Spleen (tissue), 7 donors: ENCODE measurements around the gene SLC35F6.

Source experiments
- POLR2AphosphoS5 ChIP-seq, 3 donors: sonication (generic); formaldehyde crosslinking; IDR thresholded peaks; one replicate each; pipeline ENCODE4 v1.5.1; 2017; ENCODE audit warnings: antibody characterized with exemption in 3 of 3
- TF ChIP-seq, protein P1 (sequence below), 11 experiments: fragments of 200-600 bp in 7 of 11; fragments of 450-650 bp in 4 of 11; sonication (generic) in 4 of 11; IDR thresholded peaks in 8 of 11; conservative IDR thresholded peaks in 3 of 11; 1 replicate in 7 of 11; 2 replicates in 4 of 11; pipeline versions ENCODE4 v1.4.0 to v1.8.0; 2016 to 2021; ENCODE audit warnings: antibody characterized with exemption in 11 of 11, inconsistent platforms in 4 of 11, mild to moderate bottlenecking in 1 of 11
- donor health status: DM: no; HTN: no; CAD: no; lungs with moderate emphysema.
- donor health status: DM: no; HTN: no; CAD: no.
- donor health status: DM: no; HTN: no; CAD: no.

DNA sequence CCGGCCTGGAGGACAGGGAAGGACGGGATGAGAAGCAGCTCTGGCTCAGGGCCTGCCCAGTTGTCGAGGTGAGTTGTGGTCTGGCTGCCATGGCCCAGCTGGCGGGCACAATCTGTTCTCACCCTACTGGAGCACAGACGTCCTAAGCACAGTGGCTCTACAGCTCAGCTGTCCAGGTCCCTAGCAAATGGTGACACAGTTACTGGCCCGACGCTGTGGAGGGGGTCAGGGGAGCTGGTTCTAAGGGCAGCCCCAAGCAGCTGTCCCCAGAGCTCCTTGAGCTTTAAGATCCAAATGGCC is 38.6 kb upstream of the SLC35F6 start:
- TF ChIP-seq, protein P1, sequence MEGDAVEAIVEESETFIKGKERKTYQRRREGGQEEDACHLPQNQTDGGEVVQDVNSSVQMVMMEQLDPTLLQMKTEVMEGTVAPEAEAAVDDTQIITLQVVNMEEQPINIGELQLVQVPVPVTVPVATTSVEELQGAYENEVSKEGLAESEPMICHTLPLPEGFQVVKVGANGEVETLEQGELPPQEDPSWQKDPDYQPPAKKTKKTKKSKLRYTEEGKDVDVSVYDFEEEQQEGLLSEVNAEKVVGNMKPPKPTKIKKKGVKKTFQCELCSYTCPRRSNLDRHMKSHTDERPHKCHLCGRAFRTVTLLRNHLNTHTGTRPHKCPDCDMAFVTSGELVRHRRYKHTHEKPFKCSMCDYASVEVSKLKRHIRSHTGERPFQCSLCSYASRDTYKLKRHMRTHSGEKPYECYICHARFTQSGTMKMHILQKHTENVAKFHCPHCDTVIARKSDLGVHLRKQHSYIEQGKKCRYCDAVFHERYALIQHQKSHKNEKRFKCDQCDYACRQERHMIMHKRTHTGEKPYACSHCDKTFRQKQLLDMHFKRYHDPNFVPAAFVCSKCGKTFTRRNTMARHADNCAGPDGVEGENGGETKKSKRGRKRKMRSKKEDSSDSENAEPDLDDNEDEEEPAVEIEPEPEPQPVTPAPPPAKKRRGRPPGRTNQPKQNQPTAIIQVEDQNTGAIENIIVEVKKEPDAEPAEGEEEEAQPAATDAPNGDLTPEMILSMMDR (IDR thresholded peaks at IDR 0.05 in 8 of 11, conservative IDR thresholded peaks at IDR 0.05 in 3 of 11): no peak
- no peak for TF ChIP-seq POLR2AphosphoS5 (IDR thresholded peaks at IDR 0.05)
